Glomerular endothelial cell (primary cell): ENCODE measurements around the gene GUSB. TPM values are rescaled to one million over a fixed set of nuclear protein-coding genes. Genes with fewer than 3 reads are reported as not detected.
"Not testable (repeated sequence)": the region's sequence is repeated elsewhere in the genome, so short reads cannot be mapped to it uniquely, and the experiment has no call there.

Experiments used
- DNase-seq: peaks from one replicate; pipeline ENCODE4 v3.0.0-alpha.2; 2011; ENCODE audit warnings: low read depth, low spot score; ENCODE audit errors: extremely low read depth
- total RNA-seq: library from RNA; depleted of rRNA; stranded (reverse); fragments of >200 nt; gene quantifications from 2 replicates; pipeline ENCODE4 v1.2.3, GENCODE V29; 2015

Gene GUSB
- total RNA-seq, 1 donor from 2014 or later, result 38.0 TPM

GRCh38 chr7:65976659-65977196, 5.3 kb downstream of the GUSB start:
- DNase-seq, result no peak

- DNase-seq, result no peak
Observed at GRCh38 chr7:65975814-65976445, 6.1 kb downstream of the GUSB start.

- no peak for DNase-seq
Observed at GRCh38 chr7:65974876-65975275, 7.1 kb downstream of the GUSB start.

DNA sequence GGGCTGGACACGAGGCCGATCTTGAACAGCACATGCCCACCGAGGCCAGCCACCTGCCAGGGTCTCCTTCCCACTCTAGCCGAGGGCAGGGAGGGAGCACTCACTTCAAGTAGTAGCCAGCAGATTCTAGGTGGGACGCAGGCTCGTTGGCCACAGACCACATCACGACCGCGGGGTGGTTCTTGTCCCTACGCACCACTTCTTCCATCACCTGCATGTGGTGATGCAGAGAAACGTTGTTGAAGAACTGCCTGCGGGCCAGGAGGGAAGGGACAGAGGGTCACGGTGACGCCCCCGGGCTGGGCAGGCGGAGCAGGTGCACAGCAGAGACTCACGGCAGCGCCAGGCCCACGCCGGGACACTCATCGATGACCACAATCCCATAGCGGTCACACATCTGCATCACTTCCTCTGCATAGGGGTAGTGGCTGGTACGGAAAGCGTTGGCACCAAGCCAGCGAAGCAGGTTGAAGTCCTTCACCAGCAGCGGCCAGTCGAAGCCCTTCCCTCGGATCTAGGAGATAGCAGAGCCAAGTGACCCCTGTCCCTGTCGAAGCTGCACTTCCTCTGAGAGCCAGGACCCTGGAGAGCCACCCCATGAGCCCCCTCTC, 7.7 kb downstream of the GUSB start:
- no peak for DNase-seq

DNA sequence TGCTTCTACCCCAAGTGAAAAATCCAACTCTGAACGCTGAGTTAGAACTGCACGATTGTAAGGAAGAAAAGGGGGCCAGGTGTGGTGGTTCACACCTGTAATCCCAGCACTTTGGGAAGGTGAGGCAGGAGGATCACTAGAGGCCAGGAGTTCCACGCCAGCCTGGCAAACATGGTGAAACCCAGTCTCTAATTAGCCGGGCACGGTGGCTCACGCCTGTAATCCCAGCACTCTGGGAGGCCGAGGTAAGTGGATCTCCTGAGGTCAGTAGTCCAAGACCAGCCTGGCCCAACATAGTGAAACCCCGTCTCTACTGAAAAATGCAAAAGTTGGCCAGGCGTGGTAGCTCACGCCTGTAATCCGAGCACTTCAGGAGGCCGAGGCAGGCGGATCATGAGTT, 9.0 kb downstream of the GUSB start:
- DNase-seq, result no peak

- no peak for DNase-seq
Observed at GRCh38 chr7:65971021-65971420, 11.0 kb downstream of the GUSB start.

- DNase-seq, result no peak
Observed at GRCh38 chr7:65968256-65969185, 13.5 kb downstream of the GUSB start.

GRCh38 chr7:65967361-65968155, 14.5 kb downstream of the GUSB start:
- no peak for DNase-seq

- no peak for DNase-seq
Observed at GRCh38 chr7:65966146-65966545, 15.9 kb downstream of the GUSB start.

GRCh38 chr7:65964671-65965070, 17.3 kb downstream of the GUSB start:
- DNase-seq, result not testable (repeated sequence)

DNA sequence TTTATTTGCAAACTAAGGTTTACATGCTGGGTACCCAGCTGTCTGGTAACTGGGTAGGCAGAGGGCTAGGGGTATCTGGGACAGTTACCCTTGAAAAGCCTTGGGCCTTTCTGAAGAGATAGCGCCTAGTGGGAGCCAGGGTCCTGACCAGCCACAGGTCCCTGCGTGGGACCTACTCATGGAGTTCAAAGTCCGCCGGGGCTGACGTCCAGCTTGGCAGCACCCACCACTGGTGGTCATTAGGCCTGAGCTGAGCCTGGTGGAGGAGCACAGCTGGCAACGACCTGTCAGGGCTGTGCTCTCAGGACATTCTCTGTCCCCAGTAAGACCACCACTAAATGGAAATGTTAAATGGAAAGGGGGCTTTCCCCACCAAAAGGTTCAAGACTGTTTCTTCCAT, 20.0 kb downstream of the GUSB start:
- no peak for DNase-seq

DNA sequence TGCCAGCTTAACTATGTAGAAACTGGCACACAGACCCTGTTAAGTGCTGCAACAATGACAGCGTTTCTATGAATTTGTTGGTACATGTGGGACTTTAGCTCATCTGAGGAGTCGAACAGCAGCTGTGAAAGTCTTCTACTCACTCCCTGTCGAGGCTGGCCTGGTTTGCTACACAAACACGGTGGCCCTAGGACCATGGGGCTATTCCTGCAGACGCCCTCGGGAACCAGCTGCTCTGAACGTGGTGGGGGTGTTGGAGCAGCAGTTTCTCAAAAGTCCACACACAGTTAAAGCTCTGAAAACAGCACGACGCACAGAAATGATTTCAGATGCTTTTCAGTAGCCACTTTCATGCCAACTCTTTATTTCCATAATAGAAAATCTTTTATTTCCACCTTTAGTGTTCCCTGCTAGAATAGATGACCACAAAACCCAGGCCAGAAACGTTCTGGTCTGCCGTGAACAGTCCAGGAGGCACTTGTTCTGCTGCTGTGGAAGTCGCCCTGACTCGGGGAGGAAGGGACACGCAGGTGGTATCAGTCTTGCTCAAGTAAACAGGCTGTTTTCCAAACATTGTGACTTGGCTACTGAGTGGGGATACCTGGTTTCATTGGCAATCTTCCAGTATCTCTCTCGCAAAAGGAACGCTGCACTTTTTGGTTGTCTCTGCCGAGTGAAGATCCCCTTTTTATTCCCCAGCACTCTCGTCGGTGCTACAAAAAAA, 21.5 kb downstream of the GUSB start:
- DNase-seq, result no peak

- no peak for DNase-seq
Observed at GRCh38 chr7:65955718-65956117, 26.3 kb downstream of the GUSB start.

- no peak for DNase-seq
Observed at GRCh38 chr7:65953890-65954450, 28.0 kb downstream of the GUSB start.

DNA sequence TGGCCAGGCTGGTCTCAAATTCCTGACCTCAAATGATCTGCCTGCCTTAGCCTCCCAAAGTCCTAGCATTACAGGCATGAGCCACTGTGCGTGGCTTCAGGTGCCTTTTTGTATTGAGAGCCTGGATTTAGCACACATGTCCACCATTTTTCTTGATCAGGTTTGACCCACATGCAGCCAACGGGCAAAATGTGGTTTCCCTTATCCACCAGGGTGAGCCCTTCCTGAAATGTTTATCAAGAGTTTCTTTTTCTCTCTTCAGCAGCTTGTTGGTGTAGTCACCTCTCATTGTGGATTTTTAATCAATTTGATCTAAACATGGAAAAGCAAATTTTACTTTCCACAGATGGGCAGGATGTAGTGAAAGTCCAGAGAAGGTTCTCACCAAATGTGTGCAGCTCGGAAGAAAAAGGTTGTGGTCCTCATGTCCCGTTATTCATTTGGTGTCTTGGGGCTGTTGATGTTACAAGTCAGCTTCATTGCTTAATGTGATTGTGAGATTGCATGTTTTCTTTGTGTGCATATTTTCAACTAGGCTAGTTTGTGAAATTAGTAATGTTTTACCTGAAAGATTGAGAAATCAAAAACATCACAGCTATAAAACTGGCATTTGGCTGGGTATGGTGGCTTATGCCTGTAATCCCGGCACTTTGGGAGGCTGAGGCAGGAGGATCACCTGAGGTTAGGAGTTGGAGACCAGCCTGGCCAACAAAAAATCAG, 28.9 kb downstream of the GUSB start:
- DNase-seq, result no peak

DNA sequence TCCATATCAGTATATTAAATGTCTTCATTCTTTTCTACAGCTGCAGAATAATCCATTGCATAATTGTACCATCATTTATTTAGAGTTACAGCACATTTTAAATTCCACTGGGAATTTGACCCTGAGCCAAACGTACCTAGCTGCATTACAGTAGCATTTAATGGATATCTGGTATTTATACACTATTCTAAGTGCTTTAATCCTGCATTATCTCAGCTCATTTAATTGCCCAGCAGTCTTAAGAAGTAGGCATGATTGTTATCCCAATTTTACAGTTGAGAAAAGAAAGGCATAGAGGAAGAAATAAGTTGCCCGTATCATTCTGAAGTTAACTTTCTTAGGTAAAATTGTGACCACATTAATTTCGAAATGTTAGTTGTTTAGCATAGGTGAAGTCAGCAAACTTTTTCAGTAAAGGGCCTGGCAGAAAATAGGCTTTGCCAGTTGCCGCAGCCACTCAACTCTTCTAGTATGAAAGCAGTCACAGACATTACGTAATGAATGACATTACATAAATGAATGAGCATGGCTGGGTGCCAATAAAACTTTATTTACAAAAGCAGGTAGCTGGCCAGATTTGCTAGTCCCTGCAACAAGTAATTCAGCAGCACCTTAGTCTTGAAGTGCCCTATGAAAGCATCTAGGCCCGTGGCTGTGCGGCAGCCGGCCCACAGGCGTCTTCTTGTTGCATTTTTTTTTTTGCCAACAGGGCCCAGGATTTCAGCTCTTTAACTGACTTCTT, 30.0 kb downstream of the GUSB start:
- DNase-seq, result no peak

- peak; percentile 16 for DNase-seq
Observed at GRCh38 chr7:65946904-65947303, 35.1 kb downstream of the GUSB start.

- DNase-seq, result not testable (repeated sequence)
Observed at GRCh38 chr7:65945787-65946186, 36.2 kb downstream of the GUSB start.
